GM18498 (cell line): ENCODE data around the gene RASSF10.
"Not testable (repeated sequence)": the region's sequence is repeated elsewhere in the genome, so short reads cannot be mapped to it uniquely, and the experiment has no call there.

ENCODE experiments used
- ATAC-seq: cut with Tn5 transposase; IDR thresholded peaks from one replicate; pipeline ENCODE4 v1.9.1; 2021; ENCODE audit warnings: mild to moderate bottlenecking, moderate library complexity; ENCODE audit not compliant: unreplicated experiment

The RASSF10 gene

DNA sequence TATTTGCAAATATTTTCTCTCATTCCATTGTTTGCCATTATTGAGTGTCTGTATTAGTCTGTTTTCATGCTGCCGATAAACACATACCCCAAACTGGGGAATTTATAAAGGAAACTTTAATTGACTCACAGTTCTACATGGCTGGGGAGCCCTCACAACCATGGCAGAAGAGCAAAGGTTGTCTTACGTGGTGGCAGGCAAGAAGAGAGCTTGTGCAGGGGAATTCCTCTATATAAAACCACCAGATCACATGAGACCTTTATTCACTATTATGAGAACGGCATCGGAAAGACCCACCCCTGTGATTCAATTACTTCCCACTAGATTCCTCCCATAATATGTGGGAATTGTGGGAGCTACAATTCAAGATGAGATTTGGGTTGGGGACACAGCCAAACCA is 10.2 kb downstream of the RASSF10 start:
- no peak for ATAC-seq

DNA sequence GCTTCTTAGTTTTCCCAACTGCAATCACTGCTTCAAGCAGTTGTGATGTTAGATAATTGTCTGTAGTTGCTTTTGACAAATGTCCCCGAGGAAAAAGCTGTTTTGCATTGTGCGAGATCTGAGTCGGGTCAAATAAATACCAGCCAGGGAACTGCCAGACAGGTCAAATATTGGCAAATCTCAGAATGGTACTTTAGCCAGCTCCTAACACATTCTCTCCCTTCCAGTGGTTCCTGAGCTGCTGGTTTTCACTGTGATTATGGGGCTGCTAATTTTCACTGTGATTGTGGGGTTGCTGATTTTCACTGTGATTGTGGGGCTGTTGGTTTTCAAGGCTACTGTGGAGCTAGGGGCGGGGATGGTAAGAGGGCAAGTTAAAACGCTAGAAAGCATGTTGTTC is 14.3 kb downstream of the RASSF10 start:
- no peak for ATAC-seq

DNA sequence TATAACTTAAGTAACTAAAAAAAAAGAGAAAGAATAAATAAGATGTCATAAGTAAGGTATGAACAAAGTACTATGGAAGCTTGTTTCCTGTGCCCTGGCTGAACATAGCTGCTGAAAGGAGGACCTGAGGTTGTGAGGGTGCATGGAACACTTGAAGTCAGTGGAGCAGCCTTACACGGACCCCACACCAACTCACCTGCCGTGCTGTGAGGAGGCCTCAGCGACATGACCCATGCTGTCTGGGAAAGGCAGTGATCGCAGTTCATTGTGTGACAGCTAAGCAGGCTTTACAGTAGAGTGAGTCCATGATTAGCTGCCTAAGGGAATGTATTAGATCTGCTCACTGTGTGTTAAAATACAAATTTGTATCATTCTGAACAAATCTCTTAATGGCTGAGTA is 17.6 kb downstream of the RASSF10 start:
- no peak for ATAC-seq

DNA sequence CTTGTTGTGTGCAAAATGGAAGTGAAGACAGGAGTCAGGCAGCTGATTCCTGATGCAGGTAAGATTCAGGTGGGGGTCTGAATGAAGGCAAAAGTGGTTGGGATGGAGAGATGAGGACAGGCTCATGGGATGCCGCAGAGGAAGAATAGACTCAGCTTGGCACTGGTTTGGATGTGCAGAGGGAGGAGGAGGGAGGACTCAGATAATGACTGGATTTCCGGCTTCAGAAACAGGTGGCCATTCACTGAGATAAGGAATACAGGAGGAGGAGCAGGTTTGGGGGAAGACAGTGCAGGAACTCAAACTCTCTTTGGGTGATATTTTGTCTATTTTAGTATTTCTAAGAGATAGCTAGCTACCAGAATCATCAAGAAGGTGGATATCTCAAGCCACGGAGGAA is 19.2 kb downstream of the RASSF10 start:
- no peak for ATAC-seq

DNA sequence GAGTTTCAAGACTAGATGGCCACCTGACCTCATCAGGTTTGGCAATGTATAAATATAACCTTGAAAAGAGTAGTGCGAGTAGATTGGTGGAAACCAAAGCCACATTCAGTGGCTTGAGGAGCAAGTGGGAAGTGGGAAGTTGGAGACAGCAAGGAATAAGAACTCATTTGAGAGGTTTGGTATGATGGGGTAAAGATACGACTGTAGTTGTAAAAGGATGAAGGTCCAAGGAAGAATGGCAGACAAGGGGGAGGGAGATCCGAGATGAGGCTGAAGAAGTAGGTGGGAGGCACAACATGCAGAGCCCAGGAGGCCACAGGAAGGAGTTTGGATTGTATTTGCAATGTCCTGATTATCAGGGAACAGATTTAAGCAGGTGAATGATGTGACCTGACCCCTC is 20.8 kb downstream of the RASSF10 start:
- no peak for ATAC-seq

DNA sequence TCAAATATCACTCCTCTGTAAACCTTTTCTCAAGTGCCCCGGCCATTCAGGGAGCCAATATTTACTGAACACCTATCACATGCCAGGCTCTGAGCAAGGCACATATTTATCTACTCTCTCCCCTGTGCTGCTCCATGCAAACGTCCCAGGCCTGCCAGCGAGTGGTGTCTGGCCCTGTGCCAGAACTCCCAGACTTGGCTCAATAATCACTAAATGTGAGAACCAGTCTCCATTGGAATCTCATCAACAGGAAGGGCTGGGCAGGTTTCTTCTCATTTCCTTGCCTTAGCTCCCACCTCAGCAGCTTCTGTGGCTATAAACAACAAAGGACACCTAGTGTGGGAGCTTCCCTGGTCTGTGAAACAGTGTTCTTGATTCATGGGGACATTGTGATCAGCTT is 21.7 kb downstream of the RASSF10 start:
- no peak for ATAC-seq

DNA sequence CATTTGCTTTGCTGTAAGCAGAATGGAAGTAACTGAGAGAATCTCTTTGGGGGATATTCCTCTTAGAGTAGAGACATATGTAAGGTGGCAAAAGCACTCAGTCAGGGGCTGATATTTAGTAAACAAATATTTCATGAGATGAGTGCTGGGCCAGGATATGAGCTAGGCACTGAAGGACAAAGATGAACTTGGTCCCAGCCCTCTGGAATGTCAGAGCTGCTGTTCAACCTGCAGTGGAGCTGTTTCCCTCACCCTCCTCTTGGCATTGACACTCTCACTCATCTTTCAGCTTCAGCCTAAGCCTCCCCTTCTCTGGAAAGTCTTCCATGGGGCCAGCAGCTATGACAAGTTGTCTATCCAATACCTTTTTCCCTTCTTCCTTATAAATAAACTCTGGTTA is 22.2 kb downstream of the RASSF10 start:
- no peak for ATAC-seq

DNA sequence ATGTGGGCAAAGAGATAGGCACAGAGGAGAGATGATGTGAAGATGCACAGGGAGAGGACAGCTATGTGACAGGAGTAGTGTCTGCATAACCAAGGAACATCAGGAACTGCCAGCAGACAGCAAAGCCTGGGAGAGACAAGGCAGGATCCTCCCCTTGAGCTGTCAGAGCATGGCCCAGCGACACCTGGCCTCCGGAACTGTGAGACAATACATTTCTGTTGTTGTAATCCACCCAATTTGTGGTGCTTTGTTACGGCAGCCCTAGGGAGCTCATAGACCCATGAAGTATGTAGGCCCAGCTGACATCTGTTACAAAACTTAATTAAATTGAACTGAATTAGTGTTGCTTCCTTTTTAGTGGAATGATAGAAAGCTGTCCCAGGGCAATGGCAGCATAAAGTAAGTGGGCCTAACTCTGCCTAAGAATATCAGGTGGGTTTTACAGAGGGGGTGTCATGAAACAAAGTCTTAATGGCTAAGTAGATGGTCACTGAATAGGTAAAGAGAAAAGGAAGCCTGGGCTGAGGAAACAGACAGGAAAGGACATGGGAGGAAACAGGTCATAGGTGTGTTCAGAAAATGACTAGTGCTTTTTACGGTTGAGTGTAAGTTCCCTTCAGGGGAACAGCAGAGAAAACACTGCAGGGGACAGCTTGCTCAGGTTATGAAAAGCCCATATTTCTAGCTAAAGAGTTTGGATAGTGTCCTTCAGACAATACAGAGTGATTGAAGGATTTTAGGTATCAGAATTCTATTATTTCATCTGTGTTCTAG is 24.8 kb downstream of the RASSF10 start:
- no peak for ATAC-seq

DNA sequence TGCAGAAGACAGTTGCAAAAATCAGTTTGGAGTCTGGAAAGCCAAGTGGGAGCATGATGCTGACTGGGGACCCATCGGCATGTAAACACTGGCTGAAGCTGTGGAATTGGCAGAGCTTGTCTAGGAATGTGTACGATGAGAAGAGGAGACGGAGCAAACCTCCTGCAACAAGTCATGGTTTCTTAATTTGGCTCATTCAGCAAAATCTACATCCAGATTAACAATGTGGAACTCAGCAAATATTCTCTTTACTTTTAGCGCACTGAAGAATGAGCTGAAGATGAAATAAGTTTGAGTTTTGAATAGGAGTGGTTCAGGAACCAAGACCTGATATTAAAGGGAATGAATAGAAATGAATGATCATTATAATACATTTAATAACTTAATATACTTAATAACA is 26.6 kb downstream of the RASSF10 start:
- no peak for ATAC-seq

DNA sequence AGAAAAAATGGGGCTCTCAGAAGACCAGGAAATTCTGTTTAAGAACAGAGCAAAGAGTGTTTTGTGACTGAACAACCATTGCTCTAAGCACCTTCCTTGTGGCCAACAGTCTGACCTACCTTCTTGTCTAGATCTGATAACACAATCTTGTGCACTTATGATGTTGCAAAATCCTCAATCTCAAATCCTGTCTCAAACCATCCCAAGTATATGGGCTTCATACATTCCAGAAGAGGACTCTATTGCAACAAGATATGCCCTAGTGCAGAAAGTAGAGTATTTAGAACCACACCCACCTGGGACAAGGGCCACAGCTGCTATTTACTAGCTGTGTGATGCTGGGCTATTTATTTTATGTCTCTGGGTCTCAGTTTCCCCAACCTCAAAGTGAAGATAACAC is 27.1 kb downstream of the RASSF10 start:
- ATAC-seq: no peak

DNA sequence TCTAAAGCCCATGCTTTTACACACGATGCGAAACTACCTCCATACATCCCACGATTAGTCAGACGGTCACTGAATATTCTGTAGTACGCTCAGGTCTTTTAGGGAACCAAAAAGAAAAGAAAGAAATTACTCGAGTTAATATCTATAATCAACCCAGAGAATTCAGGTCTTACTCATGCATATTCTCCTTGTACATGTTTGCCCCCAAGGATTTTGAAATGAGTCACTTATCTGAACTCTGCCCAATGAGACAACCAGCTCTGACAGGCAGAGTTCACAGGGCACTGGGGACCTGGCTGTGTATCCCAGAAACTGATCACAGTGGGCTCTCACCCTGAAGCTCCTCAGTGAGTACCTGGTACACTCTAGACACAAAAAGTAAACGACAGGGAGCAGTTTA is 29.2 kb downstream of the RASSF10 start:
- ATAC-seq: no peak

DNA sequence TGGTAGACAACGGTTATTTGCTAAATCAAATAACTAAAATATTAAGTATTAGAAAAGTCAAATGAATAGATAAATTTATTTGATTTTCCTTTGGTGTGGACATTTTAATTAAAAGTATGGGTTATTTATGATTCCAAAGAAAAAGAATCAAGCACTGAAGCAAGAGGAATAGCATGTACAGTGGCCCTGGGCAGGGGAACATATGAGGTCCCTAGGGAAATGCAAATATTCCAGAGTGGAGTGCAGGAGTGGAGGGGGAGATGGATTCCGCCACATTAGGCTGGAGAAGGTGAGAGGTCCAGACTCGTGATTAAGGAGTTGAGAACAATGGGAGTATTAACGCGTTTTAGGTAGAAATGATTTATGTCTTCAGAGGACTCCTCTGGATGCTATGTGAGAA is 30.0 kb downstream of the RASSF10 start:
- ATAC-seq: no peak

DNA sequence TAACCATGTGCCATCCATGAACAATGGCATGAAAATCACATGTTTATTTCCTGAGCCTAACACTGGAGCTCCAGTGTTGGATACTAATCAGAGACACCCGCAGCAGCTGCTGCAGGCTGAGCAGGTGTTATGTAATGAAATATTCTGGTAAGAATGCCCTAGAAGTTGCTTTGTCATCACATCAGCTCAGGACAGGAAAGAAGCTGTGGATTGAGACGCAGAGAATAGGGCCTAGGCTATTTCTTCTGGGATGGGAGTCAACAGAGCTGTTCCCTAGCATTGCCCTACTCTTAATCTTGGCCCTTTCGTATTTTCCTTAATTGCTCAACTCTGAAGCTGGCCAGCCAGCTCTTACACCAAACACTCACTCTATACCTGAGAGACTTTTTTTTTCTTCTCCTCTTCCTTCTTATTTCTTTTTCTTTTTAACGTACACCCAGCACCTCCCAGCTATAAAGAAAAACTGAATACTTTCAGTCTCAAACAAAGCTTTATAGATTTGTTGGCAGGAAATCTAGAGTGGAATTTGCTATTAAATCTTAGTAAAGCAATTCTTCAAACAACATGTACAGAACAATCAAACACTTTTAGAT is 31.9 kb downstream of the RASSF10 start:
- no peak for ATAC-seq

DNA sequence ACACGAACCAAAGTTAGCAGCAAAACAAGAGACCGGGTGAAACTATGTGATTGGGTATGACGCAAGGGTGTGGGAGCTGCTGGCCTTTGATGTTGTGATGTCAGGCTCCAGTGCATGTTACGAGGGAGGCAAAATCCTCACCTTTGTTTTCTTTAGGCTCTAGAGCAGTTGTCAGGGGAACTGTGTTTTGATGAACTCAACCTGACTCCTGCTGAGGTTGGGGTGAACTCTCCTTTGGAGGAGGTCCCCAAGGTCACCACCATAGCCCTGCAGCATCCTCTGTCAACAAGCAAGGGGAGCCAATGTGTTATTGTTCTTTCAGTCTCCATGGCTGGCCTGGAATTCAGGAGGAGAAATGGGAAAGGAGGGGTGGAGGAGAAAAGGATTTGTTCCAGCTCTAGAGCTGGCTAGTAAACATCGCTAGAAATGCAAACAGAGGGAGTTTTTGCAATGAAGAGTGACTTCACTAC is 33.8 kb downstream of the RASSF10 start:
- ATAC-seq: no peak

DNA sequence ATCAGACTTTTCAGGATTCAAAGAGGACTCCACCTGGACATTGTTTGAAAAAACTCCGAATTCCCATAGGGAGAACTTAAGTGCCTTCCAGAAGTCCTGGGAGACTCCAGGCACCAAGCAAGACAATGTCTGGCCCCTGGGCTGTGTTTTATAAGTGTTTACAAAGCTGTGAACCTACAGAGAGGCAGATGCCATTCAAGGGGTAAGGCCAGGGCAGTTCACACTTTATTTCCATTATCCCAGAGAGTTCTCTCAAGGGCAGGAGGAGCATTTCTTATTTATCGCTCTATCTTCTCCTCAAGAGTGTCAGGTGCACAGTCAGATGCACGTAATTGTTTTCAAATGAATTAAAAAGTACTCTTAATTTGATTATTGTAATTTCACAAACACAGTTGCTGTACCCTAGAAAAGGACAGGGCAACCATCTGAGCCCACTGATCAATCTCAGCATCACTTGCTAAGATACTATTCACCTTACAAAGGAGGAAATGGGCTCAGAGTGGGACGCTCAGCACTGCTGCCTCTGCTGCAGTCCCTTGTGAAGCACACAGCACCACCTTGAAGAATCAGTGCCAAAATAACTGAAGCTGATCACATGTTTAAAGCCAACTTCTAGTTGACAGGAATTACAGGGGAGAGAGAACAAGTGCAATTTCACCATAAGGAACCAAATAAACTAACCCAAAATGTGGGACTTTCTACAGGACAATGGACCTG is 35.0 kb downstream of the RASSF10 start:
- no peak for ATAC-seq

DNA sequence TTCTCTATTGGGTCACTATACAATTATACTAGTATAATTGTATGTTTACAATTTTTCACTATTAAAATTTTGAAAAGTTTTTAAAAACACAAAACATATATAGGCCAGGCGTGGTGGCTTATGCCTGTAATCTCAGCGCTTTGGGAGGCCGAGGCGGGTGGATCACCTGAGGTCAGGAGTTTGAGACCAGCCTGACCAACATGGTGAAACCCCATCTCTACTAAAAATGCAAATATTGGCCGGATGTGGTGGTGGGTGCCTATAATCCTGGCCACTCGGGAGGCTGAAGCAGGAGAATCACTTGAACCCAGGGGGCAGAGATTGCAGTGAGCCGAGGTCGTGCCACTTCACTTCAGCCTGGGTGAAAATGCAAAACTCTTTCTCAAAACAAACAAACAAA is 36.0 kb downstream of the RASSF10 start:
- not testable (repeated sequence) for ATAC-seq

DNA sequence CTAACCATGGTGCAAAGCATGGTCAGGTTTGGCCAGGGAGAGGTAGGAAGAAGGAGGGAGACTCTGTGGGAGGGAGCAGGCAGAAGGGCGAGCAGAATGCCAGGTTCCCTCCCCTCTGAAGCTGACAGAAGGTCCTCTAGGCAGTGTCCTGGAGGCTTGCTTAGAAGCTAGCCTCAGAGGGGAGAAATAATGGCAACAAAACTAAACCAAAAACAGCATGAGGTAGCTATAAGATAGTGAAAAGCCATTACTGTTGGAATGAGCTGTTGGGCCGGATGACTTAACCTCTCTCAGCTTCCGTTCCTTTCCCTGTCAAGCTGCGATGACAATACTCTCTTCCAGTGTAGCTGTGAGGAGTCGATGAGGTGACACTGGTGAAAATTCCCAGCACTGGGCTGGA is 36.6 kb downstream of the RASSF10 start:
- no peak for ATAC-seq

DNA sequence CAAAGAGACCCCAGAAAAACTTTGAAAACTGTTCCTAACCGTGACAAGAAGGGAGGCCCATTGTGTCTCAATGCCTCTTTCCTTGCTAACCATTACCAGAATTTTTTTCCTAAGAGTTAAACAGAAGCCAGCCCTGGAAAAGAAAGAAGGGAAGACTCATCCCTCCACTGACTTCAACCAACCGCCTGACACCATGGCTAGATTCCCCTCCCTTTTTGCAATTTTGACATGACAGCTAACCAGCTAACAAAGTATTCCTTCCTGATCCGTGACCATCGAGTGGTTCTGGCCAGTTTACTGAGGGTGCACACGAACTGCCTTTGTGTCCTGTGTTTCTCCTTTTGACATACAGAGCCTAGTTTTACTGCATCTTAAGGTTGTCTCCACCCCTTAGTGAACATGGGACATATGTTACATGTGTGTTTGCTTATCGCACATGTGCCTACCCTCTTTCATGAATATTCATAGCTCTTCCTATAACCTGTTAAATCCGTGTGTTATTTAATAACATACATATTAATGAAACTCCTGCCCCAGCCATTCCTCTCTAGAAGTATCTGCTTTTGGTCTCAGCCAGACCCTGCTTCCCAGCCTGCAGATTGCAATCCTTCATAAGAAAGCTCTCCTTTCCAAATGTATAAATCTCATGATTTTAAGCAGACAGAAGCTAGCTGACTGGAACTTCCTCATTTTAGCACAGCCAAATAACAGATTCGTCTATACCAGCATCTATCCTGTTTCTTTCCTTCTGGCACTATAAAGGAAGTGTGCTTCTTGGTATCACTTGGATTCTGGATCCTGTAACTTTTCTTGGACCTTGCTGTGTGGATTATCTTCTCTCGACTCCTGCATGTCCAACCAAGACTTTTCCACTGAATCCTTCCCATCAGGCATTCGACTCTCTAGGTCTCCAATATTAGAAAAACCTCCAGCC is 37.8 kb downstream of the RASSF10 start:
- no peak for ATAC-seq

DNA sequence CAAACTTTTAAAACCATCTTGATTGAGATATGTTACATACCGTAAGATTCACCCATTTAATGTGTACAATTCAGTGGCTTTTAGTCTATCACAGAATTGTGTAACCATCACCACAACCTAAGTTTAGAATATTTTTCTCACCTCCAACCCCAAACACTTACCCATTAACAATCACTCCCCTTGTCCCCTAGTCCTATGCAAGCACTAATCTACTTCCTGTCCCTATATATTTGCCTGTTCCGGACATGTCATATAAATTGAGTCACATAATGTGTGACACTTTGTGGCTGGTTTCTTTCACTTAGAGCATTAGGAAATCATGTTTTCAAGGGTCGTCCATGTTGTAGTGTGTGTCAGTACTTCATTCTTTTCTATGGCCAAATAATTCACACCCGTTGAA is 38.8 kb downstream of the RASSF10 start:
- no peak for ATAC-seq

DNA sequence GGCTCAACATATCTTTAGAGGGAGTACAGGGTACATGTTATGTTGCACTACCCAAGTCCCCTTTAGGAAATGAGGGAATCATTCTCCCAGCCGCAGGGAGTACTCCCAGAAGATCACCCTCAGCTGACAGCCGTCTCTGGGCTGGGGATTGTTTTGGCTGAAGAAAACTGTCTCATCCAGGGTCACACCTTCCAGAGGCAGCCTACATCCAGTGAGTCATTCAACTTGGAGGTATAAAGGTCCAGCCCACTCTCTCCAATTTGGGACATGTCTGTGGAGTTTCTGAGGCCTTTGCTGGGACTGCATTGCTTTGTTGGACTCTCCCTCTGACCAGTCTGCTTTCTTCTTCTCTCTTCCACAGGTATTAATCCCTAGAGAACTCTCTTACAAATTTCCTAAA is 42.1 kb downstream of the RASSF10 start:
- ATAC-seq: no peak

DNA sequence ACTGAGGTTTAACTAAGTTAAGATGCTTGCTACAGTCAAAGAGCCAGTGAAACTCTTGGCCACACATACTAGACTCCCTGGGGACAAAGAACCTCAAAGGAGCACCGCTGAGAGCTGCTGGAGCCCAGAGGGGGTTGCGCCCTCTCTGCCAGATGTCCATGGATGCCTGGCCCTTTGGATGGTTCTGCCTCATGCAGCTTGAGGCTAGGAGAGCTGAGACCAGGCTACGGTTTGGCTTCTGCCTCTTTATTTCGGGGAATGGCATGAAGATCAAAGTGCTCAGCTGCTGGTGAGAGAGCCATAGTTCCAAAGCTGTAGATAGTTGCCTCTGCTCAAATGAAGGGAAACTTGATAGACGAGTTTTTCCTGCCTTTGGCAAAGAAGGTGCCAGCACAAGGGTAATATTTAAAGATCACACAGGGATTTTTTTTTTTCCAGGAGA is 43.0 kb downstream of the RASSF10 start:
- ATAC-seq: no peak
